ENCODE data around the gene ERICH4. TPM values are rescaled to one million over a fixed set of nuclear protein-coding genes. Genes with fewer than 3 reads are reported as not detected.

Gene ERICH4
- total and polyA plus RNA-seq, 8 donors: 0.55 to 1.1 (median 0.79) TPM; not detected in 2

- peak; percentile 16 for ATAC-seq
- H3K4me1 ChIP-seq: peaks cover 14 to 86% of the 10 kb centered on the region in 2 donors
These were observed 17.5 kb upstream of the ERICH4 start for GRCh38 chr19:41425174-41426115.

GRCh38 chr19:41426116-41426841, 16.7 kb upstream of the ERICH4 start:
- peak; percentile 14 for ATAC-seq
- no peak for TF ChIP-seq CTCF (IDR thresholded peaks at IDR 0.05)
- H3K9me3 ChIP-seq: no peaks in the 10 kb centered on the region
- DNase-seq: peak in 1 of 4 donors; percentile 10
- intact Hi-C loops (cut with DNase I): no loop called here
- H3K4me3 ChIP-seq: peak overlapping the region; percentile 49 to 71
- peaks cover 0 to 61% of the 10 kb centered on the region in 2 donors for H3K36me3 ChIP-seq
- H3K4me1 ChIP-seq: peaks cover 14 to 83% of the 10 kb centered on the region in 2 donors
- peak overlapping the region; percentile 75 to 90 for H3K27ac ChIP-seq
- H3K27me3 ChIP-seq: no peaks in the 10 kb centered on the region

More at GRCh38 chr19:41425174-41426115, 17.5 kb upstream of the ERICH4 start:
- Histone ChIP-seq H3K9me3 (no peaks in the 10 kb centered on the region), H3K36me3 (peaks cover 0 to 61% of the 10 kb centered on the region in 2 donors), H3K27ac (peak overlapping the region; percentile 75 to 90), H3K27me3 (no peaks in the 10 kb centered on the region), H3K4me3 (peak overlapping the region; percentile 49 to 71)
- intact Hi-C loops (cut with DNase I): no loop called here
- no peak for TF ChIP-seq CTCF (IDR thresholded peaks at IDR 0.05)
- no peak for DNase-seq

- Histone ChIP-seq H3K9me3 (no peaks in the 10 kb centered on the region), H3K27ac (peak within 1 kb of the TSS; percentile 75 to 90), H3K27me3 (no peaks in the 10 kb centered on the region), H3K36me3 (peaks cover 0 to 63% of the 10 kb centered on the region in 2 donors), H3K4me1 (peaks cover 14 to 76% of the 10 kb centered on the region in 2 donors), H3K4me3 (peak within 1 kb of the TSS; percentile 49 to 71)
- peak; percentile 42 to 99 (median 90) for DNase-seq
- TF ChIP-seq CTCF (IDR thresholded peaks at IDR 0.05): no peak
- ATAC-seq: peak; percentile 88
- intact Hi-C loops (cut with DNase I): no loop called here
These were observed 15.9 kb upstream of the ERICH4 start, which contains the start of gene B3GNT8 for GRCh38 chr19:41426952-41427646. Gene B3GNT8 (minus strand): TSS chr19:41427374. CDS start chr19:41426778, 596 bp downstream.

GRCh38 chr19:41427647-41428480, 15.1 kb upstream of the ERICH4 start:
- Histone ChIP-seq H3K27me3 (no peaks in the 10 kb centered on the region), H3K27ac (peak overlapping the region; percentile 75 to 90), H3K36me3 (peaks cover 0 to 60% of the 10 kb centered on the region in 2 donors), H3K9me3 (no peaks in the 10 kb centered on the region), H3K4me1 (peaks cover 14 to 70% of the 10 kb centered on the region in 2 donors), H3K4me3 (peak overlapping the region; percentile 49 to 71)
- intact Hi-C loops (cut with DNase I): no loop called here
- peak; percentile 50 for ATAC-seq
- peak; percentile 29 to 85 (median 54) for DNase-seq
- no peak for TF ChIP-seq CTCF (IDR thresholded peaks at IDR 0.05)

Data from left lung (tissue), 10 donors.